ENCODE data around the gene C3.

The C3 gene

GRCh38 chr19:6753178-6754031 is 33.0 kb upstream of the C3 start:
- no peak for TF ChIP-seq GATA2 (IDR thresholded peaks at IDR 0.05; ENCODE audit: low read depth, low read length)
- no peak for TF ChIP-seq GATA3 (IDR thresholded peaks at IDR 0.05; ENCODE audit: low read depth, low read length)

GRCh38 chr19:6752256-6753177 is 32.1 kb upstream of the C3 start:
- no peak for TF ChIP-seq GATA3 (IDR thresholded peaks at IDR 0.05; ENCODE audit: low read depth, low read length)
- TF ChIP-seq GATA2 (IDR thresholded peaks at IDR 0.05; ENCODE audit: low read depth, low read length): no peak

- no peak for TF ChIP-seq GATA3 (IDR thresholded peaks at IDR 0.05; ENCODE audit: low read depth, low read length)
- no peak for TF ChIP-seq GATA2 (IDR thresholded peaks at IDR 0.05; ENCODE audit: low read depth, low read length)
Observed at GRCh38 chr19:6751189-6751588, 30.7 kb upstream of the C3 start.

GRCh38 chr19:6750062-6750461 is 29.6 kb upstream of the C3 start:
- TF ChIP-seq GATA3 (IDR thresholded peaks at IDR 0.05; ENCODE audit: low read depth, low read length) (no peak), GATA2 (IDR thresholded peaks at IDR 0.05; ENCODE audit: low read depth, low read length) (no peak)

- TF ChIP-seq GATA3 (IDR thresholded peaks at IDR 0.05; ENCODE audit: low read depth, low read length) (no peak), GATA2 (IDR thresholded peaks at IDR 0.05; ENCODE audit: low read depth, low read length) (no peak)
Observed at GRCh38 chr19:6745965-6746364, 25.5 kb upstream of the C3 start.

- TF ChIP-seq GATA3 (IDR thresholded peaks at IDR 0.05; ENCODE audit: low read depth, low read length) (no peak), GATA2 (IDR thresholded peaks at IDR 0.05; ENCODE audit: low read depth, low read length) (no peak)
Observed at GRCh38 chr19:6744381-6745301, 24.2 kb upstream of the C3 start.

- TF ChIP-seq GATA2 (IDR thresholded peaks at IDR 0.05; ENCODE audit: low read depth, low read length) (no peak), GATA3 (IDR thresholded peaks at IDR 0.05; ENCODE audit: low read depth, low read length) (no peak)
Observed at GRCh38 chr19:6743714-6744380, 23.4 kb upstream of the C3 start.

GRCh38 chr19:6743066-6743465 is 22.6 kb upstream of the C3 start:
- TF ChIP-seq GATA2 (IDR thresholded peaks at IDR 0.05; ENCODE audit: low read depth, low read length): no peak
- no peak for TF ChIP-seq GATA3 (IDR thresholded peaks at IDR 0.05; ENCODE audit: low read depth, low read length)

- no peak for TF ChIP-seq GATA2 (IDR thresholded peaks at IDR 0.05; ENCODE audit: low read depth, low read length)
- TF ChIP-seq GATA3 (IDR thresholded peaks at IDR 0.05; ENCODE audit: low read depth, low read length): no peak
Observed at GRCh38 chr19:6740589-6741343, 20.3 kb upstream of the C3 start.

GRCh38 chr19:6739883-6740588 is 19.6 kb upstream of the C3 start:
- TF ChIP-seq GATA3 (IDR thresholded peaks at IDR 0.05; ENCODE audit: low read depth, low read length): no peak
- no peak for TF ChIP-seq GATA2 (IDR thresholded peaks at IDR 0.05; ENCODE audit: low read depth, low read length)

GRCh38 chr19:6739390-6739882 is 19.0 kb upstream of the C3 start, which contains the start of gene TRIP10:
Gene TRIP10, plus strand, starts transcription at chr19:6739680. Its CDS starts 82 bp downstream, at chr19:6739762.
- TF ChIP-seq GATA2 (IDR thresholded peaks at IDR 0.05; ENCODE audit: low read depth, low read length) (no peak), GATA3 (IDR thresholded peaks at IDR 0.05; ENCODE audit: low read depth, low read length) (no peak)

Measured in SH-SY5Y (cell line).